Measurements from ENCODE around the gene ZBTB1.
A peak's percentile ranks its signal among the peaks of the same experiment; 100 is the strongest.
"Not testable (repeated sequence)": the region's sequence is repeated elsewhere in the genome, so short reads cannot be mapped to it uniquely, and the experiment has no call there.

The ZBTB1 gene

DNA sequence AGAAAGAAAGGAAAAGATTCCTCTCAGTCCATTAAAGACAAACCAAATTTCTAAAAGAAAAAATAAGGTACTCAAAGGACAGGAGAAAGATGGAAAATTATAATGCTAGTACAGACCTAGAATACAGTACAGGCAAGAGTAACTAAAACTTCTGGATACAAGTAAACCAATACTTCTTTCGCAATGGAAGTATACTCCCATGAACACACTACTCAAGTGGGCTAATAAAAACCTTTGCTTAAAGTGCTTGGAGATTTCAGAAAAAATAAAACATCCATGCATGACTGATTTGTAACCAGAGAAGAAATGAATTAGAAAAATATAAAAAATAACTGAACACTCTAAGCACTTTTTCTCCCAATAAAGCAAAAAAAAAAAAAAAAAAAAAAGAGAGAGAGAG lies 4.5 kb upstream of the ZBTB1 start:
- DNase-seq = no peak

DNA sequence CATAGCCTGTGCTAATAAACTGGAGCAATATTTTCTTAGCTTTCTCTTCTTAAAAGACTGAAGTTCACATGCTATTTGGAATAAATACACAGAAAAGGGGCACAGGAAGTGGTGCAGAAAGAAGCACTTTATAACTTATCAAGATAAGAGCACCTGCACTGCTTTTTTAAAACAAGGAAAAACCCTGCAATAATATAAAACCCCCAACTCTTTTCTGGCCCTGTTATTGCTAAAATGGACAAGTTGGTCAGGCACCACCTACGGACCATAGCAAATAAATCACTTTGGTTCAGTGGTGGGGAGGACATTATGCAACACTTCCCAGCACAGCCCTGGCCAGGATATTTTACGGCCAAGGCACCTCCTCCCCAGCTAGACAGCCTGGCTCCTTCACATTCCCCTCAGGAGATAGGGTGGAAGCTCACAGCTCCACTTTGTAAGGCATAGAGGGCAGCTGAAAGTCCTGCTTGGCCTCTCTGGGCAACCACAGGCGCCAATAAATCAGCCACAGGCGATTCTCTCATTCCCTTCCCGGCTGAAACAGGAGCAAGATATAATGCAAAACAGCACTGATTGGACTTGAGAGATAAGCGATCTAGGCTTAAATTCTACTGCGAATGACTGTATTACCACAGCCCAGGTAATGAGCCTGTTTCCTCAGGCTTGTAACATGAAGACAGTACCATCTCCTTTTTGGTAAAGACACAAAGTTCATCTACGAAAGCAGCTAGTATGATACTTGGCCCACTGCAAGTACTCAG lies 3.0 kb upstream of the ZBTB1 start:
- DNase-seq = peak; percentile 58 to 64

DNA sequence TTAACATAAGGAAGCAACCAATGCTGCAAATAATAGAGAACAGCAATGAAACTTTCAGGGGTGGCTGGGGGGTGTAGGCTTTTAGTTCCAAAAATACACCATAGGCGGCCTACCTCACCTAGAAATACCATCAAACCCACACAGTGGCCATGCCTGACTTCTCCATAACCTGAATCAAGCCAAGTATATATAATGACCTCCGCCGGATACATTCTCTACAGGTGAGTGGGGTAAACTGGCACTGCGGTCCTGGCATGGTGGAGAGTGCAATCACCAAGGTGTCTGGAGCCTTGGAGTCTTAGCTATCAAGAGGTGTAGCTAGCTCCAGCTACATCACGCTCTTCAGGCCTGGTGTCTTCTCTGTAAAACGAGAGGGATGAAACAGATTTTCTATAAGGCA lies 2.1 kb upstream of the ZBTB1 start:
- DNase-seq = no peak

DNA sequence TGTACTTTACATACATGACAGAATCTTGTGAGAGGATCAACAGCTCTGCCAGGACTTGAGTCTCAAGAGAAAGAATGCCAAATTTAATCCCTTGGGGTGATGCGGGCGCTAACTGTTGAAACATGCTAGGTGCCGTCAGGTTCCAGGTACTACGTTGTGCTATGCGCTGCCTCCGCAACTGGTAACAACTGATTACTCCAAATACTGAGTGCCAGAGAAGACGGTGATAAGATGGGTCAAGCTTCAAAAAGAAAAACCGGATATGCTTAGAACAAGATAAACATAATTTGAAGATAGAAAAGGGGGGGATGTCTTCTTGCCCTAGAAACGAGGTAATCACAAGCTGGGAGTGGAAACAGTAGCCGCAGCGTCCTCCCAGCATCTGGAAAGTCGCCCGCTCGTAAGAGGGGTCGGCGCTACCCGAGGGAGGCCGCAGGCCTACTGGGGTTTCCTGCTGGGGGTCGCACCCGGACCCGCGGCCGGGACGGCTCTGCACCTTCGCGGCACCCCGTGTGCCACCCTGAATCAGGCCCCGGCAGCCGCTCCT lies 1.6 kb upstream of the ZBTB1 start:
- DNase-seq = no peak

DNA sequence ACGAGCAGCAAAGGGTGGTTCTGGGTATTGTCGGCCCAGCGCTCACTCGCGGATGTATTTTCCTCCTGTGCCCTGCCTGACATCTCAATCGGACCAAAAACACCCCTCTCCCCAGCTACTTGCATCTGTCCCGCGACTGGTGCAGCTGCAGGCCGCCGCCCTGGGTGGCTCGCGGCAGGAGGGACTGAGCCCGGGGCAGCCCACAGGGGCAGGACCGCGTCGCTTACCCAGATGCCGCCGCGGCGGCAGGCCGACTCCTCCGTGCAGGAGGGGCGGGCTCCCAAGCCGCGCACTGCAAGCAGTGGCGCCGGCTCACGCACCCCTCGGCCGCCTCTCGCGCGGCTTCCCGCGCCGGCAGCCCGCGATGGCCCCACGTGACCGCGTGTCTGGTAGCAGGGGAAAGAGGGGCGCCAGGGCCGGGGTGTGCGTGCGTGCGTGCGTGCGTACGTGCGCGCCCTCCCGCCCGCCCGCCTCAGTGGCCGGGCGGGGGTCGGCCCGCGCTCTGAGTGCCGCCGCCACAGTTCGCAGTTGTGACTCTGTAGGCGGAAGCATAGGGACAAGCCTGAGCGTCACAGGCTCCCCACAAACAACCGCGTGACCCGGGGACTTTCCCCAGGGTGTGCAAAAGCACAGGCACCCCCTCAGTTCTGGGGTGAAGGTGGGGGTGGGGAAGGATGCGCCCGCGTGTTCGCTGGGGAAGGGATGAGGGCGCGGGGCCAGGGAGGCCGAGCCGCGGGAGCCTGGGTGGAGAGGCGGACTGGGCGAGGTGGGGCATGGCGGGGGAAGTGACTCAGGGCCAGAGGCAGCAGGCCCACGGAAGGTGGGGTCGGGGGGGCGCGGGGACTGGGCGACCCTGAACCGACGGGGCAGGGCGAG lies 898 bp upstream of the ZBTB1 start, which contains the start of gene ZBTB25:
ZBTB25 (minus strand) TSS at position 405 of the 876 bp plus-strand sequence. CDS start 13,305 bp downstream, outside the sequence.
- peak; percentile 80 to 88 for DNase-seq

DNA sequence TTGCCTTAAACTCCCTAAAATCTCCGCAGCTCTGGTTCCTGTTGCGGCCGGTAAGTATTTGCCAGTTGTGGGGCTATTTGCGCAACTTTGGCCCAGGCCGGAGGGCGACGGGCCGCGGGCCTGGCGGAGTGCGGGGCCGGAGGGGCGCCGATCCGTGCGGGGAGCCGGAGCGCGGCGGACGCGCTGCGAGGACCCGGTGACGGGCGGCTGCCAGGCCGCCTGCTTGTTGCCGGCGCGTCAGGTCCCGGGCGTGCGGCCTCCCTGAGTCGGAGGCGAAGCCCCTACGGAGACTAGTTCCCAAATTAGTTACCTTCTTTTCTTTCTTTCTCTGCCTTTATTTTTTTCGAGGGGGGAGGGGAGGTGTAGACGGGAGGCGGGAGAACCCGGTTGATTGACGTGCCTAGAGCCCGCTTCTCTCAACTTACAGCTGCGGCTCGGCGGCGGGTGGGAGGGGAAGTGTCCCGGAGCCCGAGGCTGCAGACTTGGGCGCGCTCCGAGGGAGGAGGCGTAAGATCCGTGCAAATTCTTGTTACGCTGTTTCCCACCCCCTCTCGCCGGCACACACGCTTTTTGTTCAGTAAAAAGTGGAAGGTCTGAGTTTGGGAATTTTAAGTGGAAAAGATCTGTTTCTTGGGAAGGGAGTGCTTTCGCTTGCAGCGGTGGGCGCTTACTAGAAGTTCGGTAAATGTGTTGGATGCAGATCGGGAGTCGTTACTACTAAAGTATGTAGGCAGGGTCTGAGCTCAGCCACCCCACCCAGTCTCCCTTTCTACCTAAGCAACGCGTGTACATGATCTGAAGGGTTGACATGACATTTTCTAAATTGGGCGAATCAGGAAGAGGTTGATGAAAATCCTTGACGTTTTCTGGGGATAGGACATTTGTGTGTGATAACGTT lies 576 bp downstream of the ZBTB1 start:
- DNase-seq = peak; percentile 74 to 84

DNA sequence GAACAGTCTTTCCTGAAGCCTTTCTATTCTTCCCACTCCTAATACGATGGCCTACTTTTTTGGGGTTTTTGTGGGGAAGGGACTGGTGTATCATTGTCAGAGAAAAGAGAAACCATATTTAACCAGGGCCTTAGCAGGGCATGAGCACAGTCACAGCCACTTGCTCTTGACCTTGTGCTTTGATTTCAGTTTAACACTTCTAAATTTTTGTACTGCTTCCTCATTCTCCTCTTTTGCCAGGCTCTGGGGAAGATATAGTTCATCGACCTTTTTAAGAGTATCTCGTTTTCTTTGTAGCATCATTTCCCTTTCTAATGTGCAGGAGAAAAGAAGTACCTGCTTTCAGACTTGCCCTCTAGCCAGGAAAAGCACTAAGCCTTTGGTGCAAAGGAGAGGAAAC lies 2.2 kb downstream of the ZBTB1 start:
- no peak for DNase-seq

DNA sequence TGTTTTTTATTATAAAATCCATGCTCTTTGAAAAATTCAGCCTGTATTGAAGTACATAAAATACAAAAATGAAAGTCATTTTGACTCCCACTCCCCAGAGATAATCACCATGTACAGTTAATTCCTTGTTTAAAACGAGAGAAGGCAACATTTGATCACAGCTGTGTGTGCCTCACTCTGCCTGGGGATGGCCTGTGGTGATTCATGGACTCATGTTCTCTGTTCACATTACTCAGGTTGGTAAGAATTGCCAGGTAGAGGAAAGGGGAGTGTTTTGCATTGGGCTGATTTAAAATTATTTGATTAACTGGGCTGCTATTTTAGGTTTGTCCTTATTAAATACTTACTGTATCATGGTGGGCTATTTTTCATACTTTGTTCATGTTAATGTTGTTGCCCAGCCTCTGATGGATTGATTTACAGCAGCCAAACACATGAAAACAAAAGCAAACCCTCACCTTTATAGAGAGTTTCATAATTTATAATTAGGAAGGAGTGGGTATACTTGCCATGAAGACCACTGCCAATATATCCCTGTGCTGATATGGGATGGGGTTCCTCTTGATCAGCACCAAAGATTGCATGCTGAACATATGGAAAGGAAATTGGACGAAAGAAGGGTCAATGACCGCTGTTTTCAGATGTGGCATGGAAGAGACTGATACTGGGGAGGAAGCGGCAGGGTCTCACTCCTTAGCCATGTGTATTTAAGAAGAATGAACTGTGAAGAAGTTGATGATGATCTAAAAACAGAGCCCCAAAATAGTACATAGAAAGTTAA lies 3.0 kb downstream of the ZBTB1 start:
- no peak for DNase-seq

DNA sequence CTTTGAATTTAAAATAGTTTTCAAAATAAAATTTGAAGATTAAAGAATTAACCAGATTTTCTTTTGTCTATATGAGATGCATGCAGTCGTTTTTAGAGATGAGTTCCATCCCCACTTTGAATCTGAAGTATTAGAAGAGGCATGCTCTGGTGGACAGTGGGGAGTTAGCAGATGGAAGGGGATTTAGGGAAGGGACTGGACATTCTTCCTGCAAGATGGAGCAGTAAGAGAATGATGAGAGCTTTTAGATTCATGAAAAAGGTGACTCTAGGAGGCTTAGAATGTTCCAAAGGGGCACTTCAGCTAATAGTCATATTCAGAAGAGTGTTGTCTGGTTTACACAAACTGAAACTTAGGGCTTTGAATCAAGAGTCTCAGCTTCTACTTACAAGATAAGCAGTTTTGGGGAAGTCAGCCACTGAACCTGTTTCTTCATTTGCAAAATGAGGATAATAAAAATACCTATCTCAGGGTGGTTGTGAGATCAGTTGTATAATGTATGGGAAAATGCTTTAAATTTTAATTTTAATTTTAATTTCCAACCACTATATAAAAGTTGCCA lies 3.7 kb downstream of the ZBTB1 start:
- no peak for DNase-seq

DNA sequence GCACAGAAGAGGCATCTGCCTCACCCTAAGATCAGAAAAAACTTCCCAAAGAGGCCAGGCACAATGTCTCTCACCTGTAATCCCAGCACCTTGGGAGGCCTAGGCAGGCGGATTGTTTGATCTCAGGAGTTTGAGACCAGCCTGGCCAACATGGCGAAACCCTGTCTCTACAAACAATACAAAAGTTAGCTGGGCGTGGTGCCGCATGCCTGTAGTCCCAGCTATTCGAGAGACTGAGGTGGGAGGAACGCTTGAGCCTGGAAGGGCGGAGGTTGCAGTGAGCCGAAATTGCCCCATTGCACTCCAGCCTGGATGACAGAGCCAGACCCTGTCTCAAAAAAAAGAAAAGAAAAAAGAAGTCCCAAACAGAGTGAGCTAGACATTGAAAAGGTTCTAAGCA lies 4.5 kb downstream of the ZBTB1 start:
- no peak for DNase-seq

DNA sequence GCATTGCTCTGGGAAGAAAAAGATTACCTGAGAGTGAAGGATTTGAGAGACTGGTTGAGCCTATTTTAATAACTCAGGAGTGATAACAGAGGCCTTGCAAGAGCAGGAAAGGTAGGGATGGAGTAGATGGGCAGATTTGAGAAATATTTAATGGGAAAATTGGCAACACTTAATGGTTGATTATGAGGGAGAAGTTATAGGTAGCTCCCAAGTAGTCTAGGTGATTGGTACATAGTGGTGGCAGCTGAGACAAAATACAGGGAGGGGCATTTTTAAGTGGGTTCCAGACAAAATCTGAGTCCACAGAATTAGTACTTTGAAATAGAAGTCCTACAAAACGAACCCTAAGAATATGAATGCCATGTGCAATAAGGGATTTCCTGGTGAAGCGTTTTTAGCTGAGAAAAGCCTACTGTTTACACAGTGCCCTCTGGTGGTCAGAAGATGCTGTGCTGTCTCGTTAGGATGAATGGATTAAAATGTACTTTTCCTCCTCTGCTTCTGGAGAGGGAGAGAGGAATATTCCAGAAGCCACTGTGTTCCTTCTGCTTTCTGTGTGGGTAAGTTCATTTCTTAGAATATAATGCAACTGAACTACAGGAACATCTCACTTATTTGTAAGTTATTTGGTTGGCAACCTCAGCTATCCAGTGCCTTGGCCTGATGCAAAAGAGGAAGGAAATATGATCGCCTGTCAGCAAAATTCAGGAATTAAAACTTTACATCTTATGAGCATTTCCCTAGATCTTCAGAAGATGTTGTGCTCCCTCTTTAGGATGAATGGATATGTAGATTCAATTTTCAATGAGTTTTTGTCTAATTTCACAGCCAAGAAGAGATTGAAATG lies 6.5 kb downstream of the ZBTB1 start:
- peak; percentile 46 to 47 for DNase-seq

DNA sequence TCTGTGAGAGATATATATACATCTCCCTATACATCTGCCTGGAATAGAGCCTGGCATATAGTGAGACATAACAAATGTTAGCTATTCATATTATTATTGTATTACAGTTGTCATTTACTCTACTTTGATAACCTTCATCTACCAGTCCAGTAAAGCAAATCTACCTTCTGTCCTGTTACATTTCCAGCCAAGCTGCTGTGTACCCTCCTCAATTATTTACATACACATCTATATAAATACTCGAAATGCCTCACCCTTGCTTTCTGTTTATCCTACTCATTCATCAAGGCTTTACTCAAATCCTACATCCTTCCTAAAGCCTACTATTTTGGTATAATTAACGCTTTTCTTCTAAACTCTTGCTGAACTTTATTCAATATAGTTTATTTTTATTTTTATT lies 8.7 kb downstream of the ZBTB1 start:
- DNase-seq = no peak

DNA sequence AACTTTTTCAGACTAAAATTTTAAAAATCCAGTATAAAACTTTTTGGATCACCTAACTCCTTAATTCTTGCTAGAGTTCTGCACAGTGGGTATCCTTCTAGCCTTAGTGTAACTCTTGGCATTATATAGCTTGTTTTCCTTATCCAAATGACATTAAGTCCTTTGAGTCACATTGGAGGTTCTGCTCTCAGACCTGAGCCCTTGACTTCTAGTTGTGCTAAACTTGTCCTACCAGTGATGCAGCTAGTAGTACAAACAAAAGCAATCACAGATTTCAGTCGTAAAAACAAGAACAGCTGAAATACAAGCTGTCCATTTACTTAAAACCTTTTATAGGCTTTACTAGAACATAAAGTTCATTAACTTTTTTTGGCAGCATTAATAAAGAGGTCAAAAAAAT lies 10.5 kb downstream of the ZBTB1 start:
- DNase-seq = no peak

DNA sequence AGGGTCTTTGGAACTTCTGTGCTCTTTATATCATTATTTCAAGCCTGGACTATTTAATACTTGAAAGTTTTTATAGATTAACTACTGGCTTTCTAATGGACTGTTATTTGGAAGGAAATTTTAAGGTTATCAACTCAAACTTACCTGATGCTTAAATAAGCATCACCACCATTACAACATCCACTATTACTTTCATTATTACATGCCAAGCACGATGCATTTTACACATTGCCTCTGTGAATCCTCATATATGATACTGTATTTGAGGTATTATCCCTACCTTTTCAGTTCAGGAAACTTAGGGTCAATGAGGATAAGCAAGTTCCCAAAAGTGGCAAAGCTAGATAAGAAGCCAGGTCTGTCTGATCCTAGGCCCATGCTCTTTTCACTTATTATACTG lies 12.4 kb downstream of the ZBTB1 start:
- no peak for DNase-seq

DNA sequence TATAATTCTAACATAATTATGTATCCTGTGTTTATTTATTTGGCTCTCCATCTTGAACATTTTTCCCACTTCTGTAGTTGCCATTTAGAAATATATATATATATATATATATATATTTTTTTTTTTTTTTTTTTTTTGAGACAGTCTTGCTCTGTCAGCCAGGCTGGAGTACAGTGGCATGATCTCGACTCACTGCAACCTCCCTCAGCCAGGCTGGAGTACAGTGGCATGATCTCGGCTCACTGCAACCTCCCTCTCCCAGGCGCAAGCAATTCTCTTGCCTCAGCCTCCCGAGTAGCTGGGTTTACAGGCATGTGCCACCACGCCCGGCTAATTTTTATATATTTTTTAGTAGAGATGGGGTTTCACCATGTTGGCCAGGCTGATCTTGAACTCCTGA lies 13.1 kb downstream of the ZBTB1 start:
- not testable (repeated sequence) for DNase-seq

DNA sequence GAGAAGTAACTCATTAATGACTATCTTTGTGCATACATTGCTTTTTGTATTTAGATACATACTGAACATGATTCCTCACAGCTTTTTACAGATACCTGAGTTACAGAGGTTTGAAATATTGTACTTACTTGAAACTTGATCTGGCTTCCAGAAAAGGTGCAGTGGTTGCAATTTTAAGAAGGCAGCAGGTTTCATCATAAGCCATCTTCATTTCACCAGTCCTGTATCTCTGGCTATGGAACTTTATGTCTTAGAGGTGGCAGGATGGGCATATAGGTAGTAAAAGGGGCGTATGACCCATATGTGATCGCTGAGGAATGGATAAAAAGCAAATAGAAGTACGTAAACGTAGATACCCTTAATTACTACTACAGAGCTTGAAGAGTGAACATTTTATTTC lies 13.7 kb downstream of the ZBTB1 start:
- DNase-seq = no peak

DNA sequence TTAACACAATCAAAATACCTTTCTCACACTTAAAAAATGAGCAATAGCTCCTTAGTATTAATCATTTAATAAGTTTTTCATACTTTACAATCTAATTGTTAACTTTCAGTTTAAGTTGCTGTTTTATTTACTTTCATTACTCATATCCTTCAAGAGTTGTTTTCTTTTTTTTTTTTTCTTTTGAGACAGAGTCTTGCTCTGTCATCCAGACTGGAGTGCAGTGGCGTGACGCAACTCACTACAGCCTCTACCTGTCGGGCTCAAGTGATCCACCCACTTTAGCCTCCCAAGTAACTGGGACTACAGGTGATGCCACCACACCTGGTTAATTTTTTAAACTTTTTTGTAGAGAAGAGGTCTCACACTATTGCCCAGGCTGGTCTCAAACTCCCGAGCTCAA lies 16.1 kb downstream of the ZBTB1 start:
- no peak for DNase-seq

DNA sequence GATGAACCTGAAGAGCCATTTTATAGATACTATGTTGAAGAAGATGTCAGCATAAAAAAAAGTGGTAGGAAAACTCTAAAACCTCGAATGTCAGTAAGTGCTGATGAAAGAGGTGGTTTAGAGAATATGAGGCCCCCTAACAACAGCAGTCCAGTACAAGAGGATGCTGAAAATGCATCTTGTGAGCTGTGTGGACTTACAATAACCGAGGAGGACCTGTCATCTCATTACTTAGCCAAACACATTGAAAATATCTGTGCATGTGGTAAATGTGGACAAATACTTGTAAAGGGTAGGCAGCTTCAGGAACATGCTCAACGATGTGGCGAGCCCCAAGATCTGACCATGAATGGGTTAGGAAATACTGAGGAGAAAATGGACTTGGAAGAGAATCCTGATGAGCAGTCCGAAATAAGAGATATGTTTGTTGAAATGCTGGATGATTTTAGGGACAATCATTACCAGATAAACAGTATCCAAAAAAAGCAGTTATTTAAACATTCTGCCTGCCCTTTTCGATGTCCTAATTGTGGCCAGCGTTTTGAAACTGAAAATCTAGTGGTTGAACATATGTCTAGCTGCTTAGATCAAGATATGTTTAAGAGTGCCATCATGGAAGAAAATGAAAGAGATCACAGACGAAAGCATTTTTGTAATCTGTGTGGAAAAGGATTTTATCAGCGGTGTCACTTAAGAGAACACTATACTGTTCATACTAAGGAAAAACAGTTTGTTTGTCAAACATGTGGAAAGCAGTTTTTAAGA lies 18.2 kb downstream of the ZBTB1 start:
- DNase-seq = no peak

DNA sequence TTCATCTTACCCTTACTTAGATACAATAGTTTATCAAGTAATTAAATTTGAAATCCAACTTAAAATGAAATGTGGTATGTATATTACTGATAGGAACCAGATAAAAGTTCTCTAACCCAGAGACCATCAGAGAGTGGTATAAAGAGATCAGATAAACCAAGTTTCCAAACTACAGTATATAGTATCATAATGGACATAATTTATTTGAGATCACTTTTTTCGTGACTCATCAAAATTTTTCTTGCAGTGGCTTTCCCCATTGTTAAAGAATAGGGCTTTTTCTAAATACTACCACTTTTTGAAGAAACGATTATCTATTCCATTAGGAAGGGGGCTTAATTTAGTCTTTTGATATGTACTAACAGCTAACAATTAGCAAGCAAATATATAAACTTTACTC lies 20.8 kb downstream of the ZBTB1 start:
- DNase-seq = no peak

DNA sequence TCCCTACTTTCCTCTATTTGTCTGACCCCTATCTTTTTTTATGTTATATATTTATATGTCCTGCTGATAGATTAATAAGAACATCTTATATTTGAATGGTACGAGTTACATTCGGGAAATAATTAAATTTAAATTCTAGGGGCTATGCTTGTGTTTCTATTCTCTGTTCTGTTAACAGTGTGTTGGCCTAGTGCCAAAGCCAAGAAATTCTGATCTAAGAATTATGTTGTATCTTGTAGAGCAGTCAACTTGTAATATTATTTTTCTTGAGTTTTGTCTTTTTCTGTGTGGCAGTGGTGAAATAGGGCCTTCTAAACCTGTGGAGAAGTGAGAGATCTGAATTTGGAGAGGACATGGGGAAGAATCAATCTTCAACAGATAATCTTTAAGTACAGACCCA lies 27.0 kb downstream of the ZBTB1 start:
- DNase-seq = no peak
